Uterus (tissue), 4 donors: ENCODE results near the gene CST6. TPM values are rescaled to one million over a fixed set of nuclear protein-coding genes. Genes with fewer than 3 reads are reported as not detected.
A peak's percentile ranks its signal among the peaks of the same experiment; 100 is the strongest.

Experiments
- DNase-seq, 2 donors: peaks; one replicate each; pipeline ENCODE4 v3.0.0-alpha.2; 2019 to 2020
- H3K27ac ChIP-seq, 2 donors: fragments of 200-600 bp; sonication (generic); 1 replicate in 1 of 2; 2 replicates in 1 of 2; pipeline ENCODE4 v1.5.1; 2016 to 2018
- H3K27me3 ChIP-seq, 2 donors: fragments of 200-600 bp; sonication (generic); one replicate each; pipeline ENCODE4 v1.5.1; 2018 to 2019; ENCODE audit warnings: control low read depth in 1 of 2
- H3K36me3 ChIP-seq, 2 donors: fragments of 200-600 bp; sonication (generic); one replicate each; pipeline ENCODE4 v1.5.1; 2019; ENCODE audit warnings: control low read depth in 1 of 2
- H3K4me1 ChIP-seq, 2 donors: fragments of 200-600 bp; sonication (generic); one replicate each; pipeline ENCODE4 v1.5.1; 2018 to 2019; ENCODE audit warnings: control low read depth in 1 of 2
- H3K4me3 ChIP-seq, 2 donors: fragments of 200-600 bp; sonication (generic); 1 replicate in 1 of 2; 2 replicates in 1 of 2; pipeline ENCODE4 v1.5.1; 2018 to 2019; ENCODE audit warnings: mild to moderate bottlenecking in 1 of 2
- H3K9me3 ChIP-seq, 2 donors: fragments of 200-600 bp; sonication (generic); one replicate each; pipeline ENCODE4 v1.5.1; 2019; ENCODE audit warnings: control low read depth in 1 of 2
- CTCF ChIP-seq, 4 experiments: fragments of 200-600 bp in 2 of 4; fragments of 450-650 bp in 2 of 4; sonication (generic) in 2 of 4; IDR thresholded peaks; one replicate each; pipeline ENCODE4 v1.5.1; 2016 to 2019; ENCODE audit warnings: antibody characterized with exemption in 4 of 4, mild to moderate bottlenecking in 2 of 4, moderate library complexity in 1 of 4
- POLR2A ChIP-seq, 2 donors: fragments of 450-650 bp; IDR thresholded peaks; one replicate each; pipeline ENCODE4 v1.6.1; 2016; ENCODE audit warnings: antibody characterized with exemption in 2 of 2, mild to moderate bottlenecking in 1 of 2, moderate library complexity in 1 of 2
- intact Hi-C: fragments of 100-400 bp; cut with DNase I; formaldehyde crosslinking; loops from one replicate; pipeline ENCODE4 v1.15.1; 2023; ENCODE audit warnings: low total_unique reads
- total RNA-seq, 4 donors: library from RNA; depleted of rRNA in 3 of 4; stranded (reverse); fragments of >200 nt in 3 of 4; gene quantifications; one replicate each; pipeline versions ENCODE4 v1.1.0 to v1.2.4, GENCODE V29; 2014 to 2023
- donor health status: DM: yes; HTN: yes; CAD: no.

The CST6 gene
- total RNA-seq, 4 donors from 2014 or later, result 0.59 TPM; not detected in 3

- Histone ChIP-seq H3K4me3 (peak overlapping the region in 1 of 2 donors; percentile 24), H3K36me3 (no peaks in the 10 kb centered on the region), H3K4me1 (peaks cover 0 to 4% of the 10 kb centered on the region in 2 donors), H3K27ac (no peak overlapping the region), H3K27me3 (peaks cover 0 to 19% of the 10 kb centered on the region in 2 donors), H3K9me3 (no peaks in the 10 kb centered on the region)
- TF ChIP-seq CTCF (IDR thresholded peaks at IDR 0.05), result no peak
- TF ChIP-seq POLR2A (IDR thresholded peaks at IDR 0.05), result no peak
- intact Hi-C loops, result no loop called here
- DNase-seq, result no peak
Observed at GRCh38 chr11:66011239-66011784, 496 bp upstream of the CST6 start.

GRCh38 chr11:66012371-66012945 lies 650 bp downstream of the CST6 start:
- Histone ChIP-seq H3K27ac (no peak overlapping the region), H3K4me1 (peaks cover 0 to 4% of the 10 kb centered on the region in 2 donors), H3K27me3 (peaks cover 0 to 19% of the 10 kb centered on the region in 2 donors), H3K9me3 (no peaks in the 10 kb centered on the region), H3K4me3 (peak overlapping the region in 1 of 2 donors; percentile 24), H3K36me3 (no peaks in the 10 kb centered on the region)
- TF ChIP-seq CTCF (IDR thresholded peaks at IDR 0.05) (no peak), POLR2A (IDR thresholded peaks at IDR 0.05) (no peak)
- intact Hi-C loops, result no loop called here
- DNase-seq, result no peak

GRCh38 chr11:66012946-66013761 lies 1.3 kb downstream of the CST6 start:
- H3K27ac ChIP-seq, result no peak overlapping the region

GRCh38 chr11:66013762-66014100 lies 1.9 kb downstream of the CST6 start:
- Histone ChIP-seq H3K36me3 (no peaks in the 10 kb centered on the region), H3K9me3 (no peaks in the 10 kb centered on the region), H3K27me3 (peaks cover 0 to 19% of the 10 kb centered on the region in 2 donors), H3K4me3 (no peak overlapping the region), H3K4me1 (peaks cover 0 to 4% of the 10 kb centered on the region in 2 donors), H3K27ac (no peak overlapping the region)
- intact Hi-C loops, result no loop called here
- TF ChIP-seq POLR2A (IDR thresholded peaks at IDR 0.05), result no peak
- no peak for TF ChIP-seq CTCF (IDR thresholded peaks at IDR 0.05)
- DNase-seq, result no peak

More at GRCh38 chr11:66012946-66013761, 1.3 kb downstream of the CST6 start:
- H3K36me3 ChIP-seq, result no peaks in the 10 kb centered on the region
- intact Hi-C loops, result no loop called here
- peaks cover 0 to 19% of the 10 kb centered on the region in 2 donors for H3K27me3 ChIP-seq
- H3K4me1 ChIP-seq, result peaks cover 0 to 4% of the 10 kb centered on the region in 2 donors
- TF ChIP-seq POLR2A (IDR thresholded peaks at IDR 0.05), result no peak
- TF ChIP-seq CTCF (IDR thresholded peaks at IDR 0.05), result no peak
- H3K4me3 ChIP-seq, result no peak overlapping the region
- H3K9me3 ChIP-seq, result no peaks in the 10 kb centered on the region
- DNase-seq, result no peak
